MM.1S (cell line): ENCODE results near the gene STARD8.

Source experiments
- EZH2 ChIP-seq: fragments of 300-600 bp; sonication (generic); optimal IDR thresholded peaks from 2 replicates; pipeline ENCODE3; 2017; ENCODE audit warnings: low read depth, mild to moderate bottlenecking, antibody characterized with exemption, low read length, mixed read lengths
- EZH2phosphoT487 ChIP-seq: fragments of 300-600 bp; sonication (generic); IDR thresholded peaks from 2 replicates; pipeline ENCODE4 v1.6.1; 2018; ENCODE audit warnings: antibody characterized with exemption, low read length
- TF ChIP-seq, protein P1 (sequence below): fragments of 300-600 bp; sonication (generic); IDR thresholded peaks from 2 replicates; pipeline ENCODE4 v1.5.1; 2016; ENCODE audit warnings: antibody characterized with exemption, low read length, mixed read lengths

DNA sequence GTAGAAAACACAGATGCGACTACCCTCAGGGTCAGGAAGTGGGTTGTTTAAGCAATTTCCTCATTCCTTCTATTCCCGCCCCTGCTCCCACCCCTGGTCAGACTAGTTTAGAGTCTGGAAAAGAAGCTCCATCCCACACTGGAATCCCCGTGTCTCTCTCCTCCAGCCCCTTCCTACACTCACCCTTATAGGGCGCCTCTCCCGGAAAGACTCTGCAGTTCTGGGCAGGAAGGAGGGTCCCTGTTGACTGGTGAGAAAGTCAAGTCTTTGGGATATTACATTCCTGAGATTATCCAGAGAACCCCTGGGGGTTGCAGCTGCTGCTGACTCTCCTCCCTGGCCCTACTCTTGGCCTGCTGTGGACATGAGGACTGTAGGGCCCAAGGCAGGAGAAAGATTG lies 11.9 kb downstream of the STARD8 start:
- TF ChIP-seq, protein P1, sequence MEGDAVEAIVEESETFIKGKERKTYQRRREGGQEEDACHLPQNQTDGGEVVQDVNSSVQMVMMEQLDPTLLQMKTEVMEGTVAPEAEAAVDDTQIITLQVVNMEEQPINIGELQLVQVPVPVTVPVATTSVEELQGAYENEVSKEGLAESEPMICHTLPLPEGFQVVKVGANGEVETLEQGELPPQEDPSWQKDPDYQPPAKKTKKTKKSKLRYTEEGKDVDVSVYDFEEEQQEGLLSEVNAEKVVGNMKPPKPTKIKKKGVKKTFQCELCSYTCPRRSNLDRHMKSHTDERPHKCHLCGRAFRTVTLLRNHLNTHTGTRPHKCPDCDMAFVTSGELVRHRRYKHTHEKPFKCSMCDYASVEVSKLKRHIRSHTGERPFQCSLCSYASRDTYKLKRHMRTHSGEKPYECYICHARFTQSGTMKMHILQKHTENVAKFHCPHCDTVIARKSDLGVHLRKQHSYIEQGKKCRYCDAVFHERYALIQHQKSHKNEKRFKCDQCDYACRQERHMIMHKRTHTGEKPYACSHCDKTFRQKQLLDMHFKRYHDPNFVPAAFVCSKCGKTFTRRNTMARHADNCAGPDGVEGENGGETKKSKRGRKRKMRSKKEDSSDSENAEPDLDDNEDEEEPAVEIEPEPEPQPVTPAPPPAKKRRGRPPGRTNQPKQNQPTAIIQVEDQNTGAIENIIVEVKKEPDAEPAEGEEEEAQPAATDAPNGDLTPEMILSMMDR = no peak
- TF ChIP-seq EZH2 = no peak
- TF ChIP-seq EZH2phosphoT487 = no peak
